Stimulated activated CD8-positive, alpha-beta memory T cell treated with anti-CD3 and anti-CD28 coated beads, Interleukin-2, amount 100 ng/mL, for 1 hour (primary cell): ENCODE results near the gene CD6.
"Not testable (repeated sequence)": the region's sequence is repeated elsewhere in the genome, so short reads cannot be mapped to it uniquely, and the experiment has no call there.

ENCODE experiments used
- DNase-seq, 2 donors: peaks; one replicate each; pipeline ENCODE4 v3.0.0-alpha.2; 2020; ENCODE audit warnings: low read depth in 2 of 2

CD6 gene

GRCh38 chr11:60951904-60952741 lies 19.4 kb upstream of the CD6 start, which contains the start of gene SLC15A3:
Gene SLC15A3 (minus strand): TSS chr11:60952176. CDS start chr11:60951551, 625 bp downstream.
- DNase-seq = no peak

DNA sequence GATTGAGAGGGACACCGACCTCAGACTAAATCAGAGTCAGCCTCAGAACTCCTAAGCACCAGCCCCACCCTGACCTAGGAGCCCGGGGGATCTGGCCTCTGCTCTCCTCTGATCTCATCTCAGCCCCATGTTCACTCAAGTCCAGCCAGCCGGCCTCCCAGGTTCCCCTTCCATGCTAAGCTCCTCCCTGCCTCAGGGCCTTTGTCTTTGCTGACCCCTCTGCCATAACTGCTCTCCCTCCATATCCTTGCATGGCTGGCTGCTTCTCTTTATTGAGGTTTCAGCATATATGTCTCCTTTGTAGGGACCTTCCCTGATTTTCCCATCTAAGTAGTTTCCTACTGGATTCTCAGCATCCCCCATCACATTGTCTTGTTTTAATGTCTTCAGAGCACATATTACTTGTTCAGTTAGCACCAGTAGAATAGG lies 18.7 kb upstream of the CD6 start:
- no peak for DNase-seq

GRCh38 chr11:60953781-60954180 lies 17.7 kb upstream of the CD6 start:
- no peak for DNase-seq

DNA sequence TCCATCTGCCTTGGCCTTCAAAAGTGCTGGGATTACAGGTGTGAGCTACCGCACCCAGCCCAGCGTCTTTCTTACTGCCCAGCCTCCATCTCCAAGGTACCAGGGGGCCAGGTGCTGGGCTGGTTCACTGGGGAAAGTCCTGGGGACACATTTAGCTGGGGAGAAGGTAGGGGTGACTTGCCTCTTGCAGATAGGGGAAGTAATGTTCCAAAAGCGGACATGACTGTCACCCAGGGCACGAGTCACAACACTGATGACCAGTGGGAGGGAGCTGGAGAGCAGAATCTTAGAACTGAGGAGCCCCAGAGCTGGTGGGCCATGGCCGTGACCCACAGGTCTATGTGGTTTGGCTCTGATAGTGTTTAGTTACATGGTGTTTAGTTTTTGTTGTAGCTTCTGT lies 17.1 kb upstream of the CD6 start:
- no peak for DNase-seq

GRCh38 chr11:60955571-60955970 lies 15.9 kb upstream of the CD6 start:
- DNase-seq = no peak

GRCh38 chr11:60957188-60957587 lies 14.3 kb upstream of the CD6 start:
- DNase-seq = no peak

GRCh38 chr11:60959431-60959830 lies 12.0 kb upstream of the CD6 start:
- no peak for DNase-seq

- no peak for DNase-seq
Observed at GRCh38 chr11:60960405-60960804, 11.1 kb upstream of the CD6 start.

- no peak for DNase-seq
Observed at GRCh38 chr11:60964801-60965200, 6.7 kb upstream of the CD6 start.

- no peak for DNase-seq
Observed at GRCh38 chr11:60966890-60967289, 4.6 kb upstream of the CD6 start.

DNA sequence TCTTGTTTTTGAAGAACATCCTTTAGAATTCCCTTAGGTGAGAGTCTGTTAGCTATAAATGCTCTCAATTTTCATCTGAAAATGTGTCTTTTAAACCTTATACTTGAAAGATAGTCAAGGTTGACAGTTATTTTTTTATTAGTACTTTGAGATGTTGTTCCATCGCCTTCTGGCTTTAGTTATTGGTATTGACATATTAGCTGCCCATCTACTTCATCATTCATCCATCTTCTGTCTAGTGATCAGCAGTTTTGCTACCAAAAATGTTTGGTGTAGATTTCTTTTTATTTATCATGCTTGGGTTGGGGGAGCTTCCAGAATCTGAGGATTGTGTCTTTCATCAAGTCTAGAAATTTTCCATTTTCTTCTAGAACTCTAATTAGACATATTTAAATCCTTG lies 3.3 kb upstream of the CD6 start:
- DNase-seq = no peak

GRCh38 chr11:60970369-60970774 lies 1.1 kb upstream of the CD6 start:
- peak; percentile 63 to 68 for DNase-seq

DNA sequence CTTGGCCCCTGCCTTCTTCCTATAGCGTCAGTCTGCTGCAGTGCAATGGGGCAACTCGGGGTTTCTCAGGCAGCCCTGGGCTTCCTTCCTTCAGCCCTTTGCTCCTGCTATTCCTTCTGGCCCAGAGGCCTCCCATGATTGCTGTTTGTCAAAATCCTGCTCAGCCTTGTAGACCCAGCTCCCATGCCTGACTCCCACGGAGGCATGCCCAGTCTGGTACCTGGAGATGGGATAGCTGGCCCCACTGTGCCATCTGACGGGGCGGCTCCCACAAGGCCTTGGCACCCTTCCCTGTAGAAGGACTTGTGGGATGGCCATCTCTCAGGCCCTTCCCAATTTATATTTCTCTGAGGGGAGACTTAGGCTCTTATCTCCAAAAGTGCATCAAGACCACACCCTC lies 590 bp upstream of the CD6 start:
- DNase-seq = no peak

DNA sequence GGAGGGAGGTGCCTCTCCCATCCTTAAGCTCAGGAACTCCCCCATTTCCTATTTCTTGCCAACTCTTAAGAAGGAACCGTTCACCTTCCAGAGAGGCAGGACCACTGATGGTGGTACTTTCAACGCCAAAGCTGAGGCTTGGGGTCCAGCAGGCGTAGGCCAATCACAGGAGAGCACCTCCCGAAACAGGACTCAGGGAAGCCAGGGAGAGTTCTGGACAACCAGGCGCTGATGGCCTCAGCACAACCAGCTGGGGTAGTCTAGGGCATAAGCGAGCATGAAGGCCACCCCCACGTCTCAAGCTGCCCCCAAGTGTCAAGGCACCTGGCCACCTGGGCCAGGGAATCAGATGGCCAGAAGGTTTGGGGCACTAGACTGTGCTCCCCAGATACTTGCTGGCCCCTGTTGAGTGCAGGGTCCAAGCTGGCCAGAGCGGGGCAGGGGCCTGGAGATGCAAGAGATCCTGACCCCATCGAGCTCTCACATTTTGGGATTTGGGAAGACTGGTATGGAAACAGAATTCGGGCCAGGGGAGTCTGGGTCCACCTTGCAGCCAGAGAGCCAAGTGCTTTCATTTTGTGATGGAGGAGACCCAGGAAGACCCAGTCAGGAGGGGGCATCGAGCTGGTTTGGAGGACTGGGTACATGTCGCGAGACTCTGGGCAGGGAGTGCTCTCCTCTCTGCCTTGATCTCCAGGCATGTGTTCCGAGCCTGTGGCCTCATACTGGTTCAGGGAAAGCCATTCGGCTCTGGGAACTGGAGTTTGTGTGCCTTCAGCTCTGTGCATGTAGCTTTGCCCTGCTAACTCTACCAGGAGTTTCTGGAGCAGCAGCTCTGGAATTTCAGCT lies 926 bp downstream of the CD6 start:
- no peak for DNase-seq

DNA sequence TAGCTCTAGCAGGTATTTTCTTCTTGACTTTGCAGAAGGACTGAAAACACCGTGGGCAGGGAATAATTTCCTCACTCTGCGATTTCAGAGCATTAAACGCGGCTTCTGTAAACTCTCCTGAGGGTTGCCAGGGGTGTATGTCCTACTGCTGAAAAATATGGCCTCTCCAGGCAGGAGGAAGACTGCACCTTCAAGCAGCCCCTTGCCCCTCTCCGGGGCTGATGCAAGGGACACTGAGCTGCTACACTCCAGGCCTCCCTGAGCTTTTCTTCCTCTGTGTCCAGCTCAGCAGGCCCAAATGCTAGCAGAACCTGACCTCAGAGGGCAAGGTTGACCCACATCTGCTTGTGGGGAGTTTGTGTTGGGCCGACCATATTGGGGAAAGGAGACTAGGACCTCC lies 2.2 kb downstream of the CD6 start:
- no peak for DNase-seq

GRCh38 chr11:60974316-60974715 lies 2.8 kb downstream of the CD6 start:
- not testable (repeated sequence) for DNase-seq

DNA sequence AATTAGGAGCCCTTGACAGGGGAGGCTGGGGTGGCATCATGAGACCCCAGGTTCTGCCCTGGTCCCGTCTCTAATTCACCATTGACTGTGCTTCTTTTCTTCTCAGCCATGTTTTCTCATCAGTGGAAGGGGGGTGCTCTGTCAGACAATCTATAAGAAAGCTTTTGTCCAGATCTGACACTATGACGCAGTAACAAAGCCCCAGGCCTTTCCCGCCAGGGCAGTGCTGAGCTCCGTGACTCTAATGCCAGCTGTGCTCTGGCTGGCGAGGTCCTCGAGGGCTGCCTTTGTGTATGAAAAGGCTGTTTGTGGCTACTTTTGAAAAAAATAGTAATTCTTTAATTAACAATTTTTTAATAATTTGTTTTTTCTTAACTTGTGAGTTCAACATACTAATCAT lies 3.2 kb downstream of the CD6 start:
- DNase-seq = no peak

GRCh38 chr11:60977224-60977623 lies 5.7 kb downstream of the CD6 start:
- no peak for DNase-seq

- no peak for DNase-seq
Observed at GRCh38 chr11:60977836-60978235, 6.4 kb downstream of the CD6 start.

DNA sequence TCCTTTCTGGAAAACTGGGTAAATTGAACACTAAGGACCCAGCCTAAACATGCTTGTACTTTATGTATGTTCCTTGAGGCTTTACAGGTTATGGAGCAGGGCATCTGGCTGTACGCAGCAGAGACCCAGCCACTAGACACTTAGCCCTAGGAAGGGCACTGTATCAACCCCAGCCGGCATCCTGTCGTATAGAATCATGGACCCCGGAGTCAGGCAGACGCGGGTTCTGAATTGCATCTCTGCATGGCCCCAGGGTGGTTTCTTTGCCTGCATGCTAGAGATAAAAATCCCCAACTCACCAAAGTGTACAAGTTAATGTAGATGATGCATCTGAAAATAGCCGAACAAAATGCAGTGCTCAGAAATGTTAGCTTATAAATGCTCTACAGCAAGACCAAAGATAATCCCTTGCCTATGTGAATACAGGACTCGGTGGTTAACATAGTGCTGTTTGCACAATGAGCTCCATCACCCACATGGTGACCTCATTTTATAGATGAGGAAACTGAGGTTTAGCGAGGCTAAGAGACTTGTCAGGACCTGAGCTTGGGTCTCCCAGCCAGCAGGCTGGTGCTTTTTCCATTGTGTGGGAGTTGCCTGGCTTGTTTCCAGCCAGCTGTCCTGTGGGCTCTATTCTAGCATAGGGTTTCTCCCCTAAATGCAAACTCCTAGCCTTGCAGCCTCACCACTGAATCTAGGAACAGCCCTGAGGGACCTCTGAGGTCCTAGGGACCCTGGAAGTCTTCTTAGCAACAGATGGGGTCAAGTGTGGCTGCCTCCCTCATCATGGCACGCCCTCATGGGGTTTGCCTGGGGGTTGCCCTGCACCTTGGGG lies 7.3 kb downstream of the CD6 start:
- DNase-seq = no peak

DNA sequence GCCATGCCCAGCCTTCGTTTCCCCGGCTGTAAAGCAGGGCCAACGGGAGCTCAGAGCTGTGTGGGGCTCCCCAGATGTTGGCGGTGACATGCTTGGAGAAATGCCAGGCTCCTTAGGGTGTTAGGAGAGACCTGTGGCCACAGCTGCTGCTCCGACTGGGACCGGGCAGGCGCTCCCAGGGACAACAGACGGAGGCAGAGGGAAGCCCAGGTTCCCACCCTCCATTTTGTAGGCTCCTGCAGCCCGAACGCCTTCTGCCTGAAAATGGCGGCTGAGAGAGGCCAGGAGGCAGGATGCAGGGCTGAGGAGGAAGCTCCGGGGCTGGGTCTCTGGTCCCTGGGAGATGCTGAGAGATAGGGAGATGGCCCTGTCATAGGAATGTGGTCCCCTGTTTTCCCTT lies 10.0 kb downstream of the CD6 start:
- no peak for DNase-seq

DNA sequence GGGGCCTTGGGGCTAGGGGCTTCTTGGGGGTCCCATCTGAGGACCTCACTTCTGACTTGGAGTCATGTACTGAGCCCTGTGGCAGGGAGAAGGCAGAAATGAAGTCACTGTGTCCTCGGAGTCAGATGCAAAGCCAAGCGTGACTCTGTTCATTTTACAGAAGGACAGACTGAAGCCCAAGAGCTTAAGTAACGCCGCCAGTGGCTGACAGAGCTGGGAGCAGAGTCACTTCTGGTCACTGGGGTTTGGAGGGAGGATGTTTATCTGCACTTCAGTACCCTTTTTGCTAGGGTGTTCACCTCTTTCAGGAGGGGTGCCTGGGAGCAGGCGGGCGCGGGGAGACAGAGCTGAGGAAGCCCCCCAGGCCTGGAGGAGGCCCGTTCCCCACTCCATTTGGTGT lies 10.7 kb downstream of the CD6 start:
- no peak for DNase-seq
